Spleen (tissue), 7 donors: Measurements from ENCODE around the gene NFS1.

Source experiments
- CTCF ChIP-seq, 11 experiments: fragments of 200-600 bp in 7 of 11; fragments of 450-650 bp in 4 of 11; sonication (generic) in 4 of 11; IDR thresholded peaks in 8 of 11; conservative IDR thresholded peaks in 3 of 11; 1 replicate in 7 of 11; 2 replicates in 4 of 11; pipeline versions ENCODE4 v1.4.0 to v1.8.0; 2016 to 2021; ENCODE audit warnings: antibody characterized with exemption in 11 of 11, inconsistent platforms in 4 of 11, mild to moderate bottlenecking in 1 of 11
- POLR2A ChIP-seq, 3 donors: fragments of 450-650 bp; IDR thresholded peaks; one replicate each; pipeline ENCODE4 v1.5.1; 2017; ENCODE audit warnings: antibody characterized with exemption in 3 of 3, mild to moderate bottlenecking in 1 of 3
- POLR2AphosphoS5 ChIP-seq, 3 donors: sonication (generic); formaldehyde crosslinking; IDR thresholded peaks; one replicate each; pipeline ENCODE4 v1.5.1; 2017; ENCODE audit warnings: antibody characterized with exemption in 3 of 3
- donor health status: DM: no; HTN: no; CAD: no; lungs with moderate emphysema.
- donor health status: DM: no; HTN: no; CAD: no.
- donor health status: DM: no; HTN: no; CAD: no.

- TF ChIP-seq CTCF (IDR thresholded peaks at IDR 0.05 in 8 of 11, conservative IDR thresholded peaks at IDR 0.05 in 3 of 11), result no peak
- TF ChIP-seq POLR2AphosphoS5 (IDR thresholded peaks at IDR 0.05), result peak in 1 of 3 donors; percentile 32
- no peak for TF ChIP-seq POLR2A (IDR thresholded peaks at IDR 0.05)
Measured at GRCh38 chr20:35731862-35732643, 32.9 kb upstream of the NFS1 start.
